Measurements from ENCODE around the gene SAFB. TPM values are rescaled to one million over a fixed set of nuclear protein-coding genes. Genes with fewer than 3 reads are reported as not detected.

SAFB gene
- total and polyA plus RNA-seq, 9 donors: 24.7 to 101 (median 90.7) TPM

DNA sequence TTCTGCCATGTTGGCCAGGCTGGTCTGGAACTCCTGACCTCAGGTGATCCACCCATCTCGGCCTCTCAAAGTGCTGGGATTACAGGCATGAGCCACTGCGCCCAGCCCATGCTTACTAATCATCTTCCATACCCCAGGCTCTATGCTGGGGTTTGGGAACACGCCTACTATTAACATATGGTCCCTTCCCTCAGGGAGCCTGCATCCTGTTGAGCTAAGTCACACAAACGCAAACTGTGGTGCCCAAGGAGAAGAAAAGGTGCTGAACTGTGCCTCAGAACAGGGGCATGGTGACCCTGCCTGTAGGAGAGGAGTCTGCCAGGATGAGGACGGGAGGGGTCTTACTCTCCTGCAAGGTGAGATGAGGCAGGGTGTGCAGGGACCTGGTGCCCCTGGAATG is 51.8 kb downstream of the SAFB start:
- 83% methylated on average over 3 of the region's 5 CpGs for WGBS (ENCODE audit: insufficient coverage)
- no peak for DNase-seq
- Histone ChIP-seq H3K4me3 (ENCODE audit: low read length) (no peak overlapping the region), H3K9me3 (replicated peaks; ENCODE audit: control insufficient read depth, low read depth, low read length) (no peaks in the 10 kb centered on the region), H3K4me1 (ENCODE audit: control insufficient read depth, insufficient read depth, low read length) (peaks cover 47% of the 10 kb centered on the region), H3K27me3 (ENCODE audit: control insufficient read depth, insufficient read depth, low read length) (no peaks in the 10 kb centered on the region), H3K27ac (ENCODE audit: low read length) (peak overlapping the region; percentile 6), H3K36me3 (ENCODE audit: control insufficient read depth, insufficient read depth, low read length) (peaks cover 29% of the 10 kb centered on the region)

- Histone ChIP-seq H3K36me3 (ENCODE audit: control insufficient read depth, insufficient read depth, low read length) (peaks cover 21% of the 10 kb centered on the region), H3K27ac (ENCODE audit: low read length) (peak overlapping the region; percentile 96), H3K4me3 (ENCODE audit: low read length) (no peak overlapping the region), H3K4me1 (ENCODE audit: control insufficient read depth, insufficient read depth, low read length) (peaks cover 53% of the 10 kb centered on the region), H3K27me3 (ENCODE audit: control insufficient read depth, insufficient read depth, low read length) (no peaks in the 10 kb centered on the region), H3K9me3 (replicated peaks; ENCODE audit: control insufficient read depth, low read depth, low read length) (no peaks in the 10 kb centered on the region)
- peak; percentile 91 for DNase-seq
- 81% methylated on average over 13 of the region's 17 CpGs for WGBS (ENCODE audit: insufficient coverage)
Measured at GRCh38 chr19:5676105-5676771, 53.4 kb downstream of the SAFB start.

- no peaks in the 10 kb centered on the region for H3K9me3 ChIP-seq (replicated peaks; ENCODE audit: control insufficient read depth, low read depth, low read length)
- peak; percentile 86 for DNase-seq
- peaks cover 55% of the 10 kb centered on the region for H3K4me1 ChIP-seq (ENCODE audit: control insufficient read depth, insufficient read depth, low read length)
- no peak overlapping the region for H3K4me3 ChIP-seq (ENCODE audit: low read length)
- peaks cover 17% of the 10 kb centered on the region for H3K36me3 ChIP-seq (ENCODE audit: control insufficient read depth, insufficient read depth, low read length)
- WGBS (ENCODE audit: insufficient coverage): 83% methylated on average over 9 of the region's 13 CpGs
- H3K27me3 ChIP-seq (ENCODE audit: control insufficient read depth, insufficient read depth, low read length): no peaks in the 10 kb centered on the region
- peak overlapping the region; percentile 96 for H3K27ac ChIP-seq (ENCODE audit: low read length)
Measured at GRCh38 chr19:5676772-5677105, 53.9 kb downstream of the SAFB start.

DNA sequence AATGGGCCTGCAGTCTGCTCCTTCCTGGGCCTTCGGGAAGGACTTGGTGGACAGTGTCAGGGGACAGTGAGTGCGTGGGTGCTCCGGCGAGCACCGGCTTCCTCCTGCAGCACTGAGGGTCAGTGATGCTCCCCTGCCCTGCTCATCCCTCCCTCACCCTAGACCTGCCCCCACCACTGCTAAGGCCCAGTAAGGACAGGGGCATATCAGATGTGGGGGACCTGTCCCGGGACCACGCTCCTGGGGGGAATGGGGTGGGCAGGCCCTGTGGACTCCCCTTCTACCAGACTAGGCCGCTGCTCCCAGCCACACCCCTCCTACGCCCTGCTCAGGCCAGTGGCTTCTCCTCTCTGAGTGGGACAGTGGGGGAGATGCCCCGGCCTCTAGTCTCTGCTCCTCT is 54.3 kb downstream of the SAFB start:
- no peak for DNase-seq
- peaks cover 55% of the 10 kb centered on the region for H3K4me1 ChIP-seq (ENCODE audit: control insufficient read depth, insufficient read depth, low read length)
- 86% methylated on average over 1 of the region's 10 CpGs for WGBS (ENCODE audit: insufficient coverage)
- H3K36me3 ChIP-seq (ENCODE audit: control insufficient read depth, insufficient read depth, low read length): peaks cover 14% of the 10 kb centered on the region
- no peaks in the 10 kb centered on the region for H3K27me3 ChIP-seq (ENCODE audit: control insufficient read depth, insufficient read depth, low read length)
- peak overlapping the region; percentile 96 for H3K27ac ChIP-seq (ENCODE audit: low read length)
- H3K4me3 ChIP-seq (ENCODE audit: low read length): no peak overlapping the region
- H3K9me3 ChIP-seq (replicated peaks; ENCODE audit: control insufficient read depth, low read depth, low read length): no peaks in the 10 kb centered on the region

DNA sequence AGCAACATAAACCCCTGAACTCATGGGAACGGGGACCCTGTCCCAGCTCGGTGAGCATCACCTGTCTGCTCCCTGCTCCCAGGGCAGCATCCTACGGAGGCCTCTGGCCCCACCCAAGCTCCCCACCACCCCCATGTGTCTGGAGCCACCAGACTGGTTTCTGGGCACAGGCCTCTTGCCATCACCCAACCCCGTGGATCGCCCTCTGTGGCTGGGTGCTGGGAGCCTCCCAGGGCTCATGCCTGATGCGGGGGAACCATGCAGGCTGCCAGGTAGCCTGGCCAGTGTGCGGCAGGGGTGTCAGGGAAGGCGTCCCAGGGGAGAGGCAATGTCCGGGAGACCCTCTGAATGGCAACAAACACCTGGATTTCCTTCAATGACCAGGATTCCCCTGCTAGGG is 54.7 kb downstream of the SAFB start:
- Histone ChIP-seq H3K4me3 (ENCODE audit: low read length) (no peak overlapping the region), H3K27ac (ENCODE audit: low read length) (peak overlapping the region; percentile 96), H3K9me3 (replicated peaks; ENCODE audit: control insufficient read depth, low read depth, low read length) (no peaks in the 10 kb centered on the region), H3K27me3 (ENCODE audit: control insufficient read depth, insufficient read depth, low read length) (no peaks in the 10 kb centered on the region), H3K4me1 (ENCODE audit: control insufficient read depth, insufficient read depth, low read length) (peaks cover 55% of the 10 kb centered on the region), H3K36me3 (ENCODE audit: control insufficient read depth, insufficient read depth, low read length) (peaks cover 13% of the 10 kb centered on the region)
- WGBS (ENCODE audit: insufficient coverage): 83% methylated on average over 9 of the region's 9 CpGs
- DNase-seq: no peak

GRCh38 chr19:5678071-5678718 is 55.3 kb downstream of the SAFB start:
- H3K9me3 ChIP-seq (replicated peaks; ENCODE audit: control insufficient read depth, low read depth, low read length): no peaks in the 10 kb centered on the region
- no peaks in the 10 kb centered on the region for H3K27me3 ChIP-seq (ENCODE audit: control insufficient read depth, insufficient read depth, low read length)
- peak overlapping the region; percentile 96 for H3K27ac ChIP-seq (ENCODE audit: low read length)
- no peak for DNase-seq
- WGBS (ENCODE audit: insufficient coverage): 79% methylated on average over 14 of the region's 22 CpGs
- H3K4me1 ChIP-seq (ENCODE audit: control insufficient read depth, insufficient read depth, low read length): peaks cover 55% of the 10 kb centered on the region
- H3K36me3 ChIP-seq (ENCODE audit: control insufficient read depth, insufficient read depth, low read length): peaks cover 10% of the 10 kb centered on the region
- H3K4me3 ChIP-seq (ENCODE audit: low read length): no peak overlapping the region

- Histone ChIP-seq H3K27ac (ENCODE audit: low read length) (peak overlapping the region; percentile 96), H3K36me3 (ENCODE audit: control insufficient read depth, insufficient read depth, low read length) (peaks cover 10% of the 10 kb centered on the region), H3K27me3 (ENCODE audit: control insufficient read depth, insufficient read depth, low read length) (no peaks in the 10 kb centered on the region), H3K4me1 (ENCODE audit: control insufficient read depth, insufficient read depth, low read length) (peaks cover 55% of the 10 kb centered on the region), H3K4me3 (ENCODE audit: low read length) (peak overlapping the region; percentile 88), H3K9me3 (replicated peaks; ENCODE audit: control insufficient read depth, low read depth, low read length) (no peaks in the 10 kb centered on the region)
- WGBS (ENCODE audit: insufficient coverage): 29% methylated on average over 19 of the region's 26 CpGs
- DNase-seq: no peak
Measured at GRCh38 chr19:5679289-5680083, 56.6 kb downstream of the SAFB start.

DNA sequence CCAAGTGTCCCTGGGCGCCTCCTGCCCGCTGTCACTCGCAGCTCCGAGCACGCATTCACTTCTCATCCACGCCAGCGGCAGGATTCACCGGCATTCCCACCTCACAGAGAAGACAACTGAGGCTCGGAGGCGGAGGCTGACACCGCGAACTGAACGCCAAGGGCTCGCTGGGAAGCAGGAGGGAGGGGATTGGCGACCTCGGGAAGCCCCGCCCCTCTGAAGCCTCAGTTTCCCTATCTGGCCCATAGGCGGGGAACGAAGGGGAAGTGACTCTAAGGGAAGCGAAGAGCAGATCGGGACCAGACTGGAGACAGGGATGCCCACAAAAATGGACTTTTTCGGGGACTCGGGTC is 57.2 kb downstream of the SAFB start:
- H3K36me3 ChIP-seq (ENCODE audit: control insufficient read depth, insufficient read depth, low read length): peaks cover 10% of the 10 kb centered on the region
- 0% methylated on average over 15 of the region's 23 CpGs for WGBS (ENCODE audit: insufficient coverage)
- H3K4me1 ChIP-seq (ENCODE audit: control insufficient read depth, insufficient read depth, low read length): peaks cover 50% of the 10 kb centered on the region
- peak overlapping the region; percentile 88 for H3K4me3 ChIP-seq (ENCODE audit: low read length)
- H3K9me3 ChIP-seq (replicated peaks; ENCODE audit: control insufficient read depth, low read depth, low read length): no peaks in the 10 kb centered on the region
- no peaks in the 10 kb centered on the region for H3K27me3 ChIP-seq (ENCODE audit: control insufficient read depth, insufficient read depth, low read length)
- DNase-seq: no peak
- H3K27ac ChIP-seq (ENCODE audit: low read length): peak overlapping the region; percentile 96

GRCh38 chr19:5680437-5681368 is 57.8 kb downstream of the SAFB start, which contains the start of the genes HSD11B1L and MICOS13:
Gene HSD11B1L (plus strand): TSS chr19:5681027. CDS start chr19:5684833, 3,806 bp downstream.
Gene MICOS13 (minus strand): TSS chr19:5680516. CDS start chr19:5680486, 30 bp downstream.
- DNase-seq: peak; percentile 100
- Histone ChIP-seq H3K4me3 (ENCODE audit: low read length) (peak within 1 kb of the TSS; percentile 88), H3K9me3 (replicated peaks; ENCODE audit: control insufficient read depth, low read depth, low read length) (no peaks in the 10 kb centered on the region), H3K4me1 (ENCODE audit: control insufficient read depth, insufficient read depth, low read length) (peaks cover 44% of the 10 kb centered on the region), H3K36me3 (ENCODE audit: control insufficient read depth, insufficient read depth, low read length) (peaks cover 10% of the 10 kb centered on the region), H3K27me3 (ENCODE audit: control insufficient read depth, insufficient read depth, low read length) (no peaks in the 10 kb centered on the region), H3K27ac (ENCODE audit: low read length) (peak within 1 kb of the TSS; percentile 96)
- WGBS (ENCODE audit: insufficient coverage): under 1% methylated on average over 93 of the region's 94 CpGs

All from muscle of leg (tissue), 11 donors.